OCI-LY3 (cell line): Measurements from ENCODE around the gene TMCC2.

Experiments used
- H2AFZ ChIP-seq: fragments of 200-600, 300-600 bp; shearing (Covaris generic); 2 replicates; pipeline ENCODE4 v1.6.0; 2014; ENCODE audit warnings: antibody characterized with exemption, low read depth, low read length
- H3K27ac ChIP-seq: fragments of 200-600, 300-600 bp; sonication (generic); 2 replicates; pipeline ENCODE4 v1.5.1; 2014; ENCODE audit warnings: mild to moderate bottlenecking, low read length, moderate library complexity, mixed read lengths
- H3K27me3 ChIP-seq: fragments of 200-600, 300-600 bp; sonication (generic); 2 replicates; pipeline ENCODE4 v1.6.1; 2014; ENCODE audit warnings: low read depth, low read length, mixed read lengths
- H3K36me3 ChIP-seq: fragments of 200-600, 300-600 bp; sonication (generic); replicated peaks from 2 replicates; pipeline ENCODE3; 2014; ENCODE audit warnings: low read depth, low read length, mixed read lengths
- H3K4me1 ChIP-seq: fragments of 300-600, 200-600 bp; sonication (generic); 2 replicates; pipeline ENCODE4 v1.6.1; 2014; ENCODE audit warnings: low read length, mixed read lengths
- H3K4me2 ChIP-seq: fragments of 200-600, 300-600 bp; sonication (generic); 2 replicates; pipeline ENCODE4 v1.6.1; 2014; ENCODE audit warnings: low read length, mixed read lengths
- H3K4me3 ChIP-seq: fragments of 300-600, 200-600 bp; sonication (generic); 2 replicates; pipeline ENCODE4 v1.5.1; 2014; ENCODE audit warnings: antibody characterized with exemption, mild to moderate bottlenecking, low read length, moderate library complexity
- H3K79me2 ChIP-seq: fragments of 300-600, 200-600 bp; shearing (Covaris generic); 2 replicates; pipeline ENCODE4 v1.6.1; 2014; ENCODE audit warnings: mild to moderate bottlenecking, low read length, mixed read lengths
- H3K9ac ChIP-seq: fragments of 300-600, 200-600 bp; shearing (Covaris generic); 2 replicates; pipeline ENCODE4 v1.6.0; 2014; ENCODE audit warnings: mild to moderate bottlenecking, low read length, moderate library complexity
- H3K9me3 ChIP-seq: fragments of 200-600, 300-600 bp; shearing (Covaris generic); 2 replicates; pipeline ENCODE4 v1.6.1; 2014; ENCODE audit warnings: low read length, mixed read lengths; ENCODE audit not compliant: insufficient read depth
- H4K20me1 ChIP-seq: fragments of 200-600, 300-600 bp; sonication (generic); 2 replicates; pipeline ENCODE4 v1.6.1; 2016; ENCODE audit warnings: low read length, mixed read lengths; ENCODE audit not compliant: insufficient read depth
- CTCF ChIP-seq: fragments of 200-600, 300-600 bp; sonication (generic); IDR thresholded peaks from 2 replicates; pipeline ENCODE4 v1.5.1; 2014; ENCODE audit warnings: antibody characterized with exemption, low read length, low read depth
- EZH2phosphoT487 ChIP-seq: fragments of 200-600 bp; shearing (Covaris generic); IDR thresholded peaks from 2 replicates; pipeline ENCODE4 v1.6.1; 2018; ENCODE audit warnings: antibody characterized with exemption, mixed run types, low read depth

Gene TMCC2

DNA sequence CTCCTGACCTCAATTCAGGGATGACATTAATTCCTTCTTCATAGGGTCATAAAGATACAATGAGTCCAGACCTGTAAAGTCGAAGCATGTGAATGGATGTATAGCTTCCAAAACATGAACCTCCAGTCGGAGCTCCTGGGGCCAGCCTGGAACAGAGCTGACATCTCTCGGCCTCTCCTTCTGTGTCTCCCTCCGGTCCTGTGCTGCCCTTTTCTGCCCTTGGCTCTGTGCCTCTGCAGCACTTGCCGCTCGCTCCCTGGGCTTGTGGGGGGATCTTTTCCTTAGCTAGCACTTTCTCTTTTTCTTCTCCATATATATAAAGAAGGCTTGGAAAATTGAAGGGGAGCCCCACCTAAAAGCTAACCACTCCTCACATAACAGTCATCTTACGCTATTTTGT is 42.5 kb downstream of the TMCC2 start:
- Histone ChIP-seq H2AFZ (no peak overlapping the region), H3K4me2 (no peak overlapping the region)
- TF ChIP-seq CTCF (no peak), EZH2phosphoT487 (no peak)

DNA sequence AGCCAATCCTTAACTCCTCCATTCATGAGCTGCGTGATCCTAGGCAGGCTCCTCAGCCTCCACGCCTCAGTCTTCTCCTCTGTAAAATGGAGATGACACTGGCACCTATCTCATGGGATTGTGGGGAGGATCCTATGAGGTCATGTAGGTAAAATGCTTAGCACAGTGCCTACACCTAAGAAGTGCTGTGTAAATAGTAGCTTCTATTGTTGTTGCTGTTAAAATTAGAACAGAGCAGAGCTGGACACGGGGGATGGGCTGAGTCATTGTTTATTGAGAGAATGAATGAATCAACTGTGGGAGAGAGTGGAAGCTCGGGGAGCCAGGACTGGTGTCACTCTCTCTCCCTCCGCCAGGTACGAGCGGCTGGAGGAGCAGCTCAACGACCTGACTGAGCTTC is 43.0 kb downstream of the TMCC2 start:
- no peaks in the 10 kb centered on the region for H3K79me2 ChIP-seq
- no peak overlapping the region for H3K27ac ChIP-seq
- H3K4me2 ChIP-seq: no peak overlapping the region
- H3K9me3 ChIP-seq: no peaks in the 10 kb centered on the region
- H3K36me3 ChIP-seq: no peaks in the 10 kb centered on the region
- H2AFZ ChIP-seq: no peak overlapping the region
- peaks cover 11% of the 10 kb centered on the region for H3K27me3 ChIP-seq
- no peak overlapping the region for H3K9ac ChIP-seq
- no peak for TF ChIP-seq EZH2phosphoT487
- TF ChIP-seq CTCF: no peak
- no peaks in the 10 kb centered on the region for H4K20me1 ChIP-seq
- peaks cover 21% of the 10 kb centered on the region for H3K4me1 ChIP-seq
- H3K4me3 ChIP-seq: no peak overlapping the region

More for the DNA sequence above, 42.5 kb downstream of the TMCC2 start:
- no peaks in the 10 kb centered on the region for H3K36me3 ChIP-seq
- H3K4me1 ChIP-seq: peaks cover 20% of the 10 kb centered on the region
- H3K9me3 ChIP-seq: no peaks in the 10 kb centered on the region
- H3K27ac ChIP-seq: no peak overlapping the region
- H3K27me3 ChIP-seq: peaks cover 11% of the 10 kb centered on the region
- H3K79me2 ChIP-seq: no peaks in the 10 kb centered on the region
- H3K9ac ChIP-seq: no peak overlapping the region
- H3K4me3 ChIP-seq: no peak overlapping the region
- H4K20me1 ChIP-seq: no peaks in the 10 kb centered on the region

DNA sequence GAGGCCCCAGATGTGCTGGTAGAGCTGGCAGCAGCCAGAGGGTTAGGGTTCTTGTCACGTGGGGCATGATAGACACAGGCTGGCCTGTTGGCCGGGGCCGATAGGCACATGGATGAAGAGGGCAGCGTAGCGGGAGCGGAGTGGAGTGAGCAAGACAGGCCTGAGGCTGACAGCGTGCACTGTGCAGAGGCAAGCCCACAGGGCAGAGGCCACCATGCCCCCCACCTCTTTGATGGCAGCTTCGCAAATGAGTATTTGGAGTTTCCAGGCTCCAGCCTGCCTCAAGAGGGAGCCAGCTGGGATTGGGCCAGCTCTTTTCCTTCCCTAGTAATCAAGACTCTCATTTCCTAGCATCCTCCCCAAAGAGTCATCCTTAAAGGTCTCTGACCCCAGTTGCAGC is 43.5 kb downstream of the TMCC2 start:
- Histone ChIP-seq H3K27me3 (peaks cover 11% of the 10 kb centered on the region), H2AFZ (no peak overlapping the region), H3K9ac (no peak overlapping the region), H3K4me2 (no peak overlapping the region), H3K27ac (no peak overlapping the region), H3K4me1 (peaks cover 21% of the 10 kb centered on the region), H4K20me1 (no peaks in the 10 kb centered on the region), H3K4me3 (no peak overlapping the region), H3K36me3 (no peaks in the 10 kb centered on the region), H3K9me3 (no peaks in the 10 kb centered on the region), H3K79me2 (no peaks in the 10 kb centered on the region)
- TF ChIP-seq CTCF (no peak), EZH2phosphoT487 (no peak)

GRCh38 chr1:205271745-205272144 is 44.0 kb downstream of the TMCC2 start:
- Histone ChIP-seq H3K79me2 (no peaks in the 10 kb centered on the region), H3K9me3 (no peaks in the 10 kb centered on the region), H3K4me2 (no peak overlapping the region), H3K4me3 (no peak overlapping the region), H3K27ac (no peak overlapping the region), H2AFZ (no peak overlapping the region), H3K27me3 (peaks cover 10% of the 10 kb centered on the region), H3K9ac (no peak overlapping the region), H3K36me3 (no peaks in the 10 kb centered on the region), H3K4me1 (peaks cover 21% of the 10 kb centered on the region), H4K20me1 (no peaks in the 10 kb centered on the region)
- TF ChIP-seq EZH2phosphoT487 (no peak), CTCF (no peak)
